HG03521 (cell line): ENCODE data around the gene SENP1.

Experiments
- ATAC-seq: cut with Tn5 transposase; IDR thresholded peaks from one replicate; pipeline ENCODE4 v1.9.1; 2021; ENCODE audit warnings: mild to moderate bottlenecking, moderate library complexity; ENCODE audit not compliant: unreplicated experiment

SENP1 gene

DNA sequence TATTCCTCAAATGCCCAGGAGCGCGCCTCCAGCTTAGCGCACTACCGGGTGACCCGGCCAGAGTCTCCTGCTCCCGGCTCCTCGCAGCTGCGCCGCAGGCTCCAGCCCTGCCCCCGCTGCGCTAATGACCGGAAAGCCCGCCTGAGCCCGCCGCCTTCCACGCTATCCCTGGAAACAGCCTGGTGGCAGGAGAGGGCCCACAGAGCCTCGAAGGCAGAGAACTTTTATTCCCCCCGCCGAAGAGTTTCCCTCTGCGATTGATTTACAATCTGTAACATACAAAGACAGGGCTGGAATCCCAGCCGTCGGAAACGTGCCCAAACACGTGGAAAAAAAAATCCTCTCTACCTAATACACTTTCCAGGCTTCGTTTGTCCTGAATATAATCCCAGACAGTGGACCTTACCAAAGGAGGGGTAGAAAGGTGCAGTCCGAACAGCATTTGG, 103.1 kb downstream of the SENP1 start:
- no peak for ATAC-seq

- no peak for ATAC-seq
These were observed 103.5 kb downstream of the SENP1 start for GRCh38 chr12:48002414-48002730.

GRCh38 chr12:48001505-48002413, 104.1 kb downstream of the SENP1 start:
- no peak for ATAC-seq

DNA sequence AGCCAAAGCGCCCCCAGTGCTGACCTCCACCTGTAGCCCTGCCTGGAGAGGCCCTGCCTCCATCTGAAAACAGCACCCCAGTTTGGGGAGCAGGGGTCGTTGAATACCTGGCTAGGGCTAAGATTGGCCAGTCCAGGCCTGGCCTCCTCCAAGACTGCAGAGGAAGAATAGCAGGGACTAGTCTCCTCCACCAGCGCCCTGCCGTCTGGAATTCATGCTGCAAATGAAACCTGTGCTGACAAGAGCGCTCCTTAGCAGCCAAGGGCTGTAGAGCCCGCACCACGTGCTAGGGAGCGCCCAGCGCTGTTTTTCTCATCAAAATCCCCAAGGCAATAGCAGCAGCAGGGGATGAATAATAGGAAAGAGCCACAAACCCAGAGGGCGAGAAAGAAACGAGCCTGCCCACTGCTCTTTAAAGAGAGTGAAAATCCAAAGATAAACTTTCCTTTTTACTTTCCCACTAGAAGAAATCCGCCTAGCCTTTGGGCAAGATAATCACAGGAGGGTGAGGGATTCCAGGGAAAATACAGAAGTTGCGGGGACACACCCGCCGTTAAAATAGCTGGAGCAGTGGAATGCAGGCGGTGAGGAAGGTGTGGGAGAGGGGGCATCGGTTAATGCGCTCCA, 104.9 kb downstream of the SENP1 start:
- no peak for ATAC-seq

DNA sequence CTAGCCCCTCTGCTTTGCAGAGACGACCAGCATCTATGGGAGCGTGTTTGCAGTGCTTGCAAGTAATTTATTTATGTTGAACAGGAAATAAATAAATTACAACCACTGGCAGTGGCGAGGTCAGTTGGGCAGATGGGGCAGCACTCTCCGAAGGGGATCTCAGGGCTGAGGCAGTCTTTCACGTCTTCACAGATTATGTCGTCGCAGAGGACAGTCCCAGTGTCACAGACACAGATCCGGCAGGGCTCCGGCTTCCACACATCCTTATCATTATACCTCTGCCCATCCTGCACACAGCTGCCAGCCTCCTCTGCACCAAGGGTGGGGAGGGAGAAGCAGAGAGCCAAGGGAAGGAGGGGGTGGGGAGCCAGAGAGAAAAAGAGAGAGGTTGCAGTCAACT, 106.1 kb downstream of the SENP1 start:
- no peak for ATAC-seq

DNA sequence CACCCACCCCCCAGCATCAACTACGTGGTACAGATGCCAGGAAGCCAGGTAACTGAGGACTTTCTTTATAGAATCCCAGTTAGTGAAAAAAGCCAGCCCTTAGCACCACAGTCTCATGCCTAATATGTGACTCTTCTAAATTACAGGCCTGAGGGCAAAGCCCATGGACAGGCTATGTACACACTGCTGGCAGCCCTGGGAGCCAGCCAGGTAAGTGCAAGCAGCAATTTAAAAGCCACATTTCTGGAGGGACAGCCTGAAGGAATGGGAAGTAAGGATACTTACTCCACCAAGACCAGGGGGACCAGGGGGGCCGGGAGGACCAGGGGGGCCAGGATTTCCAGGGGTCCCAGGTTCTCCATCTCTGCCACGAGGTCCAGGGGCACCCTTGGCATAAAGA, 108.6 kb downstream of the SENP1 start:
- no peak for ATAC-seq

- ATAC-seq, result no peak
These were observed 109.9 kb downstream of the SENP1 start for GRCh38 chr12:47995981-47996401.

DNA sequence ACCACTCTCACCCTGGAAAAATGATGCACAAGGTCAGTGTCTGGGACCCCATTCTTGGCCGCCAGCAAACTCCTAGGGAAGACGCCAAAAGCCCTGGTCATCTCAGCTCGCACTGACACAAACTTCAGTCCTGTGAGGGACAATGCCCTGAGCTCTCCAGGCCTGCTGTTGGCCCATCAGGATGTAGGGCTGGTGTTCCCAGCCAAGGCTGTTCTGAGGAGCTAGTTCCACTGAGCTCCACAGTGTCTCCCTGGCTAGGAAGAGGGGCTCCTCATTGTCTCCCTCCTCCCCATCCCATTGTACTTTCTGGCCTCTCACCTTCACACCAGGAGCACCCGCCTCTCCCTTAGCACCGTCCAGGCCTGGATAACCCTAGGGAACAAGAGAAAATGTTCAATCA, 112.4 kb downstream of the SENP1 start:
- no peak for ATAC-seq
